Effector CD8-positive, alpha-beta T cell (primary cell): ENCODE results near the gene PRKG2.

Source experiments
- DNase-seq: peaks from one replicate; lab custom pipeline; 2025; lab: John Stamatoyannopoulos, UW

PRKG2 gene

DNA sequence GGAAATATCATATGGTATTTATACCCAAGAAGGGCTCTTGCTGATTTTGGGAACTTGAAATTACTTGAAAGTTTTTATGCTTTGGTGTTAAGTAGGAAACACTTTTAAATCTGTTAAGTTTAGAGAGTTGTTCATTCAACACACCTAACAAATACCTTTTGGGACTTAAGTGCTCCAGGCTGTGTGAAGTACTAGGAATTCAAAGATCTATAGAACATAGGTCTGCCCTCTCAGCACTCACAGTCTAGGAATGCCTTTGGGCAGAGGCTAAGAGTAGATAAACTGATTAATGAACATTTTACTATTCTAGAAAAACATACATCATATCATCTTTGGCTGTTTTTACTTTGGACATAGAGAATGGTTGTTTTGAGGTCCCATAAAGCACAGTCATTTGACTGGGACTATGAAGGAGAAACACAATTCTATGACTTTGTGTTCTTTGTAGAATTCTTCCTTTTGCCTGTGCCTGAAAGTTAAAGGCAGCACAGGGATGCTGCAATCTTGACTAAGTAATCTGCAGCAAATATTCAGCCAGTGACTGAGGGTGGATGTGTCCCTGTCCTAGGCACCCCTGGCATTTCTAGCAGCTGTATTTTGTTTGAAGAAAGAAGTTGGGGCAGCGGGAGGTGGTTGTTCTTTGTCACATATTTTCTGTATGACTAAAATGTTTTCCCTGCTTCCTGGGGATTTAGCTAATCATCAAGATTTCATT, 176.2 kb downstream of the PRKG2 start:
- DNase-seq = no peak
